ENCODE measurements around the gene BMF. TPM values are rescaled to one million over a fixed set of nuclear protein-coding genes. Genes with fewer than 3 reads are reported as not detected.

BMF gene
- total RNA-seq, 1 donor from 2014 or later = 12.4 TPM

GRCh38 chr15:40104296-40104864 lies 4.3 kb downstream of the BMF start:
- intact Hi-C loops (cut with micrococcal nuclease) = loop anchor here (2.0 to 10.0 kb wide), 2 partner anchors 218 to 480 kb away; partner anchors contain the start of gene INAFM2

- intact Hi-C loops (cut with micrococcal nuclease) = loop anchor here (1.0 to 10.0 kb wide), 3 partner anchors 173 to 479 kb away; partner anchors contain the start of gene INAFM2
These were observed 4.8 kb downstream of the BMF start for GRCh38 chr15:40103864-40104271.

GRCh38 chr15:40102897-40103858 lies 5.5 kb downstream of the BMF start:
- intact Hi-C loops (cut with micrococcal nuclease) = loop anchor here (1.0 to 10.0 kb wide), 2 partner anchors 174 to 478 kb away; no protein-coding TSS in a partner anchor

GRCh38 chr15:40100947-40101905 lies 7.5 kb downstream of the BMF start:
- intact Hi-C loops (cut with micrococcal nuclease) = loop anchor here (10.0 kb wide), 1 partner anchor 476 kb away; no protein-coding TSS in a partner anchor

- intact Hi-C loops (cut with micrococcal nuclease) = loop anchor here (10.0 kb wide), 1 partner anchor 476 kb away; no protein-coding TSS in a partner anchor
These were observed 8.3 kb downstream of the BMF start for GRCh38 chr15:40100123-40100946.

GRCh38 chr15:40098489-40099261 lies 10.0 kb downstream of the BMF start:
- intact Hi-C loops (cut with micrococcal nuclease) = loop anchor here (1.0 to 2.0 kb wide), 6 partner anchors 8 to 316 kb away; partner anchors contain the start of genes BUB1B, FSIP1, PLCB2 and SRP14

- intact Hi-C loops (cut with micrococcal nuclease) = loop anchor here (1.0 to 2.0 kb wide), 6 partner anchors 8 to 315 kb away; partner anchors contain the start of genes BUB1B, FSIP1, PLCB2 and SRP14
These were observed 10.7 kb downstream of the BMF start for GRCh38 chr15:40097968-40098476.

- intact Hi-C loops (cut with micrococcal nuclease) = no loop called here
These were observed 11.3 kb downstream of the BMF start for GRCh38 chr15:40097096-40097967.

GRCh38 chr15:40096094-40096891 lies 12.4 kb downstream of the BMF start:
- intact Hi-C loops (cut with micrococcal nuclease) = no loop called here

- intact Hi-C loops (cut with micrococcal nuclease) = no loop called here
These were observed 13.1 kb downstream of the BMF start for GRCh38 chr15:40095371-40096093.

- intact Hi-C loops (cut with micrococcal nuclease) = no loop called here
These were observed 14.5 kb downstream of the BMF start for GRCh38 chr15:40094156-40094555.

- intact Hi-C loops (cut with micrococcal nuclease) = no loop called here
These were observed 15.5 kb downstream of the BMF start for GRCh38 chr15:40092979-40093869.

- intact Hi-C loops (cut with micrococcal nuclease) = no loop called here
These were observed 16.3 kb downstream of the BMF start for GRCh38 chr15:40092256-40092978.

- intact Hi-C loops (cut with micrococcal nuclease) = no loop called here
These were observed 16.8 kb downstream of the BMF start for GRCh38 chr15:40091861-40092255.
